ENCODE results near the gene TBC1D9. TPM values are rescaled to one million over a fixed set of nuclear protein-coding genes. Genes with fewer than 3 reads are reported as not detected.

TBC1D9 gene
- total RNA-seq, 1 donor from 2014 or later: 34.6 TPM

GRCh38 chr4:140743194-140743931 lies 12.8 kb downstream of the TBC1D9 start:
- H3K4me3 ChIP-seq (ENCODE audit: low read depth, low read length): no peak overlapping the region
- no peaks in the 10 kb centered on the region for H3K27me3 ChIP-seq (ENCODE audit: control insufficient read depth, insufficient read depth, low read length)
- no peaks in the 10 kb centered on the region for H3K36me3 ChIP-seq (ENCODE audit: control insufficient read depth, insufficient read depth, low read length)
- peak; percentile 35 for TF ChIP-seq CTCF (IDR thresholded peaks at IDR 0.05; ENCODE audit: insufficient read depth, low read length, poor library complexity, severe bottlenecking)
- no peak for DNase-seq (ENCODE audit: low read depth)

GRCh38 chr4:140742838-140743193 lies 13.4 kb downstream of the TBC1D9 start:
- Histone ChIP-seq H3K4me3 (ENCODE audit: low read depth, low read length) (no peak overlapping the region), H3K27me3 (ENCODE audit: control insufficient read depth, insufficient read depth, low read length) (no peaks in the 10 kb centered on the region), H3K36me3 (ENCODE audit: control insufficient read depth, insufficient read depth, low read length) (no peaks in the 10 kb centered on the region)
- DNase-seq (ENCODE audit: low read depth): no peak
- no peak for TF ChIP-seq CTCF (IDR thresholded peaks at IDR 0.05; ENCODE audit: insufficient read depth, low read length, poor library complexity, severe bottlenecking)

- no peak for TF ChIP-seq CTCF (IDR thresholded peaks at IDR 0.05; ENCODE audit: insufficient read depth, low read length, poor library complexity, severe bottlenecking)
- no peaks in the 10 kb centered on the region for H3K27me3 ChIP-seq (ENCODE audit: control insufficient read depth, insufficient read depth, low read length)
- no peak overlapping the region for H3K4me3 ChIP-seq (ENCODE audit: low read depth, low read length)
- H3K36me3 ChIP-seq (ENCODE audit: control insufficient read depth, insufficient read depth, low read length): no peaks in the 10 kb centered on the region
- no peak for DNase-seq (ENCODE audit: low read depth)
Measured at GRCh38 chr4:140740906-140741670, 15.1 kb downstream of the TBC1D9 start.

GRCh38 chr4:140740422-140740821 lies 15.8 kb downstream of the TBC1D9 start:
- no peak for DNase-seq (ENCODE audit: low read depth)
- Histone ChIP-seq H3K4me3 (ENCODE audit: low read depth, low read length) (no peak overlapping the region), H3K36me3 (ENCODE audit: control insufficient read depth, insufficient read depth, low read length) (no peaks in the 10 kb centered on the region), H3K27me3 (ENCODE audit: control insufficient read depth, insufficient read depth, low read length) (no peaks in the 10 kb centered on the region)
- no peak for TF ChIP-seq CTCF (IDR thresholded peaks at IDR 0.05; ENCODE audit: insufficient read depth, low read length, poor library complexity, severe bottlenecking)

GRCh38 chr4:140739971-140740370 lies 16.2 kb downstream of the TBC1D9 start:
- no peak overlapping the region for H3K4me3 ChIP-seq (ENCODE audit: low read depth, low read length)
- TF ChIP-seq CTCF (IDR thresholded peaks at IDR 0.05; ENCODE audit: insufficient read depth, low read length, poor library complexity, severe bottlenecking): no peak
- no peak for DNase-seq (ENCODE audit: low read depth)
- H3K27me3 ChIP-seq (ENCODE audit: control insufficient read depth, insufficient read depth, low read length): no peaks in the 10 kb centered on the region
- no peaks in the 10 kb centered on the region for H3K36me3 ChIP-seq (ENCODE audit: control insufficient read depth, insufficient read depth, low read length)

Data from kidney epithelial cell (primary cell).